Posterior cingulate gyrus (tissue), 11 donors: ENCODE results near the gene FRMPD3.
"Not testable (repeated sequence)": the region's sequence is repeated elsewhere in the genome, so short reads cannot be mapped to it uniquely, and the experiment has no call there.

ENCODE experiments used
- DNase-seq, 10 donors: peaks; one replicate each; pipeline versions ENCODE4 v3.0.0 to v3.0.0-alpha.2; 2020 to 2021; ENCODE audit warnings: mixed read lengths in 3 of 10
- intact Hi-C: fragments of 100-400 bp; cut with DNase I; formaldehyde crosslinking; loops from one replicate; pipeline ENCODE4 v1.15.1; 2023

FRMPD3 gene

DNA sequence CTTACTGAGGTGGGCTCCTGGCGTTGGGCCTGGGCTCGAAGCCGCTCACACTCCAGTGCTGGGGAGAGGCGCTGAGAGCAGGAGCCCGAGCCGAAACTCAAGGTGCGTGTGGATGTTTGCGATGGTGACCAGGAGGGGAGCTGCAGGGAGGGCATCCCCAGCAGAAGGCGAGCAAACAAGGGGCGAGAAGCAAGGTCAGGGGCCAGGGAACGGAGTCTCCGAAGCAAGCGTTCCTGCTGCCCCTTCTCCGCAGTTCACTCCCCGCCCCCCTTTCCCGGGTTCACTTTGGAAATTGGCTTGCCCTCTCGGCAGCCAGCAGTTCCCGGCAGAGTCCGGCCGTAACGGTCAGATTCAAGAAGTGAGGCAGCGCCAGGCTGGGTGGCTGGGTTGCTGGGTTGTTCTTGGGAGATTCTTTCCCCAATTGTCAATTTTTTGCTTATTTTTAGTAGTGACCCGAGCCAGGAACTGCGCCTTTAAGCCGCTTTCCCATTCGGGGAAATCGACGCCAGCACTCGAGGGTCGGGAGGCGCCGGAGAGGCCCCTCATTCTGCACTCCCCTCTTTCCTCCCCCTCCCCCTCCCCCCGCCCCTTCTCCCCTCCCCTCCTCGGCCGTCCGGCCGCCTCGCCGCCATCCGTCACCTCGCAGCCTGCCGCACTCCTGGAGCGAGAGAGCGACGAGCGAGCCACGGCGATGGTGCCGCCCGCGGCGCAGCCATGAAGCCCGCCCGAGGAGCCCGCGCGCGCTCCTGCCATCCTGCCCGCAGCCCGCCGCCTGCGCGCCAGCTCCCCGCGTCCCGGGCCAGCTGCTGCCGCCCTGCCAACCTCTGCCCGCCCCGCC is at the start of gene FRMPD3:
Gene FRMPD3, plus strand, starts transcription at position 655 of the 838 bp plus-strand sequence. CDS start 76,937 bp downstream, outside the sequence.
- peak in 4 of 10 donors; percentile 8 to 88 (median 24) for DNase-seq
- intact Hi-C loops: no loop called here

DNA sequence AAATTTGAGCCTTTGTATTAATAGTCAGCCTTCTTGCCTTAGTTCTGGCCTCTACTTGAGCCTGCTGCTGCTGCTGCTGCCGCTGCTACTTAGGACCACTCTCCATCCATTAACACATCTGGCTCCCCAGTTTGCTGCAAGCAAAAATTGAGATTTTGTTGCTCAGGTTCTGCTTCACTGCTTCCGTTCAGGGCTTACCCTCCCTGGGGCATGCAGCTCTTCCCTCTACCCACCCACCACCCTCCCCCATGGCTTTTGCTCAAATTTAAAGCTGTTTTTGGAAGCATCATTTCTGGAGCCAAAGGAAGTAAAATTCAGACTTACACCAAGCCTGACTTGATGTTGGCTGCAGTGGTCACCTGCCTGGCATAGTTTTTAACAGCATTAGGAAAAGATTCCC is 28.9 kb upstream of the FRMPD3 start:
- intact Hi-C loops: no loop called here
- DNase-seq: no peak

DNA sequence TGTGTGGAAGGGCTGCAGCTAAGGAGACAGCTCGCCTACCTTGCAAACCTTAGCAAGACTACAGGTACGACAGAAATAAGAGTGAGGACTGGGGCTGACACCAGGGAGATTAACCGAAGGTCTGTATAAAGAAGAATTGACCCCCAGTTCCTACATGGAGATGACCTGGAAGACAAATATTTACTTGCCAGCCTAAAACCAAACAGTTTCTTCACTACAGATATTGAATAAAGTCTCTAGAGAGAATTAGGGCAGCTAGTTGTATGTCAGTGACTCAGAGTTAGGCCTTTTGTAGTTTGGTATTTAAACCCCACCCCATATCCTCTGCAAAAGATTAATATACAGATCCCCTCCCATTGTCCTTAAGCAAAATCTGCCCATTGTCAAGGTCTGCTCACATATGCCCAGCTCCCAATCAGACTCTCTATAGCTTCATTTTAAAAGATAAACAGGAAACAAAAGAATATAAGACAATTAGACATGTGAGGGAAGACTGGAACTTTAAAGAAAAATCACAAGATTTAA is 28.1 kb upstream of the FRMPD3 start:
- no peak for DNase-seq
- intact Hi-C loops: no loop called here

DNA sequence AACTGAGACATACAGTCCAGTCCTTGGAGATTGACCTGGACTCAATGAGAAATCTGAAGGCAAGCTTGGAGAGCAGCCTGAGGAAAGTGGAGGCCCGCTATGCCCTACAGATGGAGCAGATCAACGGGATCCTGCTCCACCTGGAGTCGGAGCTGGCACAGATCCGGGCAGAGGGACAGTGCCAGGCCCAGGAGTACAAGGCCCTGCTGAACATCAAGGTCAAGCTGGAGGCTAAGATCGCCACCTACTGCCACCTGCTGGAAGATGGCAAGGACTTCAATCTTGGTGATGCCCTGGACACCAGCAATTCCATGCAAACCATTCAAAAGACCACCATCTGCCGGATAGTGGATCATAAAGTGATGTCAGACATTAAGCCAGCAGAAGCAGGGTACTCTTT is 20.4 kb upstream of the FRMPD3 start:
- peak in 1 of 10 donors; percentile 75 for DNase-seq
- intact Hi-C loops: no loop called here

DNA sequence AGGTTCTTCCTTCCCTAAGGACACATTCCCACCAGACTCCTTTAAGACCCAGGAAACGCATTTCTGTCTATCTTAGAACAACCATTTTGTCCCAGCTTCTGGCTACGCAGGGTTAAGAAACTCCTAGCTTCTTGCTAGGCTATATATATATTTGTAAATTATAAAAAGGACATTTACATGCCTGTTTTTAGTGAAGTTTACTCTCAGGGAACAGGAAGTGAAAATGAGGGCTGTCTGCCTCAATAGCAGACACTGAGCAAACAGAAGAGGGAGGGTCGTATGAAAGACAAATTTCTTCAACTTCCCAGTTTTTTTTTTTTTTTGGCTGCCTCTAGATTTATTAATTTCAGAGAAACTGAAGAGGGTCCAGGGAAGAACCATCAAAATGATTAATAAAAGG is 9.3 kb upstream of the FRMPD3 start:
- intact Hi-C loops: no loop called here
- no peak for DNase-seq

DNA sequence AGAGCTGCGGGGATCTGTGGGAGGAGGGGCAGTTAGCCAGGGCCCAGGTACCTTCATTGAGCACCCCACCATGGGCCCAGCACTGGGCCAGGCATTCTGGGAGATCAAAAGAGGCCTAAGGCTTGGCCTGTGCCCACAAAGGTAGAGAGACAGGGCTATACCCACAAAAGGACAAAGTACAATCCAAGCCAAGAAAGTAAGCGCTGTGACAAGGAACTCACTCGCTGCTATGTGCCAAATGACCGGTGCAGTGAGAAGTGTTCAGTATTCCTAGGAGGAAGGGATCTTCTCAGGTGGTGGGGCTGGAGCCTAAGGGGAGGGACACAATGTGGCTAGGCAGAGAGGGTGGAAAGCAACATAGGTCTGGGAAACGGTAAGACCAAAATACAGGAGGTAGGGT is 8.8 kb upstream of the FRMPD3 start:
- intact Hi-C loops: no loop called here
- DNase-seq: no peak

DNA sequence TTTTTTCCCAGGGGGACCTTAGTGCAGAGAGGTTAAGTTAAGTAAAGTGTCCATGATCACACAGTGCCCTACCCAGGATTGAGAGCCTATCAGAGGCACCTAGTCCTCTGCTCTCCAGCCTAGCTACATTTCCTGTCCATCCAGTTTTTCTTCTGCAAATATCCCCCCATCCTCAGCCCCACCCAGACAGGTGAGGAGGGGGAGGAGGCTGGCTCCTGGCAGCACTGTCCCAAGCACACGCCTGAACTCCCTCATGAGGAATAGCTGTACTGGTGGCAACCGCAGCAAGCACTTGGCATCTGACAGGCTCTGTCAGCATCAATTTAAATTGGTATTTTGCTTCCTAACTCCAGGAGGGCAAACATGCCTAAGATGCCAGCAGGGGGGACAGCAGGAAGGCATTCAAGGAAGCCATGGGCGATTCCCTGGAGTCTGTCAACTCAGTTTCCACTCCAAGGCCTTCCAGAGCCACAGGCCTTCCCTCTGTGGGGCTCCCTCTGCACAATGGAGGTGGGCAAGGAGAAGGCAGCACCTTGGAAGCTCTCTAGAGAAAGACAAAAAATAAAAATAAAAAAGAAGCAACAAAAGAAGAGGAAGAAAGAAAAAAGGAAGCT is 6.4 kb upstream of the FRMPD3 start:
- DNase-seq: no peak
- intact Hi-C loops: no loop called here

DNA sequence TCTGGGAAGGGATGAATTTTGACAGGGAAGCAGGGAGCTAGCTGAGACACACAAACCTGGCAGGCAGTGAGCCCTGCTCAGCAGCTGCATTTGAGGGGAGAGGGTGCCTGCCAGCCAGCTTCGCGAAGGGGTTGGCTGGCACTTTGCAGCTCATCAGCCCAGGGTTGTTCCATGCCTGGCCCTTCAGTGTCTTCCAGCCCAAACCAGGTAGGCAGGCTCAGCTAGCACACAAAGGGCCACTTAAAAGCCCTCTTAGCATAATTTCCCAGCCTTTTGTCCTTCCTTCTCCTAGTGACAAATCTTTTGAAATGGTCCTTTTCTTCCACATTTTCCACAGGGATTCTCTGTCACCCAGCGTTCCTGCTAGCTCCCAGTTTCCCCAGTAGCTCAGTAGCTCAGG is 4.3 kb upstream of the FRMPD3 start:
- intact Hi-C loops: no loop called here
- no peak for DNase-seq

DNA sequence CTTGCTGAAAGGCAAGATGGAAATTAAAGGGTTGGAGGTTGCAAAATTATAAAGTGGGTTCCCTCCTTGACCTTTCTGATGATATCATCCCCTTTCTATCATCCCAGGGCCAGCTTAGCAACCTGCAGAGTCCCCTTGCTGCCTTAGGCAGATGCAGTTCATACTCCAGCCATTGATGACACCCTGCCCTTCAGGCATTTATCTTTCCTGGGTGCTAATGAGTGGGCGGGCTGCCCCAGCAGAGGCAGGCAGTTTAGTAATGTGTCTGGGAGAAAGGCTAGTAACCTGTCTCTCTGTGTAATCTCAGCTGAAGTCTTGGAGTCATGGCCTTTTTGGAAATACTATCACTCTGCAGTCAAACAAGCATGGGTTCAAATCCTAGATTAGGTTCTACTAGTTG is 3.8 kb upstream of the FRMPD3 start:
- DNase-seq: no peak
- intact Hi-C loops: no loop called here

DNA sequence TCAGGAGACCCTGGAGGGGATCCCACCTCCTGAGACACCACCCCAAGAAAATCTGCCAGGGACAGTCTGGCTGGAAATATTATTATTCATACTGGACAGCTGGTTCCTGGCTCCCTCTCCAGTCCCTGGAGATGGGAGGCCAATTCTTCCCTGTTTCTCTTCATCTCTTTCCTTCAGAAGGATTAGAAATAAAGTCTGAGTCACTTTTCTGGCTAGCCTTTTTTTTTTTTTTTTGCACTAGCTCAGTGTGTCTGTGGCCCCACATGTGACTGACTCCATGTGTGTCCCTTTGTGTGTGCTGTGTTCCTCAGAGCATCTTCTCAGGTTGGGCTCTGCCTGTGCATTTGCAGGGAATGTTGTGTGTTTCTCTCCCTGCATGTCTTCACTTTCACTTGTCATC is 1.8 kb upstream of the FRMPD3 start:
- intact Hi-C loops: no loop called here
- DNase-seq: no peak

DNA sequence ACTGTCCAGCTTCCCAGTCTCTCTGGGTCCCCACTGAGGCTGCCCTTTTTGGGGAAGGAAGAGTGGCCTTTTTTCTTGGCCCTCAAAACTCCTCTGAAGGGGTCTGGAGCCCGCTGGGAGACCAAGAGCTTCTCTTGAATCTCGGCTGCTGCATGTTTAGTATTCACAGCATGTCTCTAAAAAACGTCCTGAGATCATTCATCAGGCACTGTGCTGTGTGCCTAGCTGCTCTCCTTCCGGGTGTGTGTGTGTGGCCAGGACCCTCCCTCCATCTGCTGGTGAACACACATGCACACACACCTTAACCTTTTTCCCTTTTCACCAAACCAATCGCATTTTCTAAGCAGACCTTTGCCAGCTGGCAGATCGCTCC is 841 bp upstream of the FRMPD3 start:
- DNase-seq: no peak
- intact Hi-C loops: no loop called here

DNA sequence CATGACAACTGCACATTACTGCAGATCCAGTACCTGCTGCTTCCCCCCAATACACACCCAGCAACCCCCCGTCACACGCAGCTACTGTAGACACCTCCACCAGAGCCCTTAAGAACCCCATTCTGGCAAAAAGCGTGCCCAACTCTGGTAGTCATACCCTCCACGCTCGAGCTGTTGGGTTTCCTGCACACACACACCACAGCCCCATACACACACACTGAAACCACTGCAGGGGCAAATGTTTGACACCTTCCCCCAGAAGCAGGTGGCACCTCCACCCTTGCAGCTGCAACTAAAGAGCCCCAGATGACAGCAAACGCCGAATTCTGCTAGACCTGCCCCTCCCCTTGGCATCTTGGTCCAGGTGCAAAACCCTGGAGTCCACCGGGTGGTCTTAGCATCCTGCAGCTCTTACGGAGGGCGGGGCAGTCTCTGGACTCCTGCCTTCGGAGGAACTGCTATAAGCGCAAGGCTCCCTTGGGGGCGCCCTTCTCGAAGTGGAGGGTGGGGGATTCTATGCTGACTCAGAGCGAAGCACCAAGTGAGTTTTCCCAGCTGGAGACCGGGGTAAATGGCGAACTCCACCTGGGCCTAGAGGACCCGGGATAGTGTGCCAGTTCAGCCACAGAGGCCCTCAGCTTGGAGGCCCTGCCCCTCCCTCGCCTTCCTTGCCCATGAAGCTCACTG is 1.5 kb downstream of the FRMPD3 start:
- DNase-seq: peak in 4 of 10 donors; percentile 8 to 91 (median 60)
- intact Hi-C loops: no loop called here

DNA sequence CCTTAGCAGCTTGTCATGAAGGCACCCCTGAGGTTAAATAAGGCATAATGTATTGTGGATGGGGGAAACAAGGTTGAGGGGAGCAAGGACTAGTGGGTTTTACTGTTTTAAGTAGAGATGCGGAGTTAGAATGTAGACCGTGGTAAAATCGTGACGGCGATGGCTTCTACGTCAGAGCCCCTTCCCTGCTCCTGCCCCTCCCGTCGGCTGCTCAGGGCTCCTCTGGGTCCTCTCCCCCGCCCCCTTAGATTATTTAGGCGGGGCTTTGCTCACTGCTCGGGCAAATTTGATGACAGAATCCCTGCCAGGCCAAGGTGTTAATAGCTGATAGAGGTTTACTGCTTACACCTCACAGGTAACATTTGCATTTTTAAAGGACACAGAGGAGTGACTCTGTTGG is 2.3 kb downstream of the FRMPD3 start:
- intact Hi-C loops: no loop called here
- no peak for DNase-seq

DNA sequence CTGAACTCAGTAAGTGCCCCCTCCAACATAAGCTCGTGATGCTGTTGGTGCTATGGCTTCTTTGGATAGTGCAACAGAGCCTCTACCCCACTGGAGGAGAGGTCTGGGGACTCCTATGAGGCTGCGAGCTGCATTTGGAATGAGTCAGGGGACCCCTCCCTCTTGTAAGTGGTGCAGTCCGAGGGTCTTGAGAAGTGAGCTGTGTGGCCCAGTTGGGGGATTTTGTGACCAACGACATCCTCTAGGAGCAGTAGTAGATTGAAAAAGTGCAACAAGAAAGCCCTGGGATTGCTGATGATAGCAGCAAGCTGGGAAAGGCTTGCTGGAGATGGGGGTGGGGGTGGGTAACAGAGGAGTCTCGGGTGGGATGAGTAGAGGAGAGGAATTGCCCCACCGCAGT is 3.1 kb downstream of the FRMPD3 start:
- DNase-seq: no peak
- intact Hi-C loops: no loop called here

DNA sequence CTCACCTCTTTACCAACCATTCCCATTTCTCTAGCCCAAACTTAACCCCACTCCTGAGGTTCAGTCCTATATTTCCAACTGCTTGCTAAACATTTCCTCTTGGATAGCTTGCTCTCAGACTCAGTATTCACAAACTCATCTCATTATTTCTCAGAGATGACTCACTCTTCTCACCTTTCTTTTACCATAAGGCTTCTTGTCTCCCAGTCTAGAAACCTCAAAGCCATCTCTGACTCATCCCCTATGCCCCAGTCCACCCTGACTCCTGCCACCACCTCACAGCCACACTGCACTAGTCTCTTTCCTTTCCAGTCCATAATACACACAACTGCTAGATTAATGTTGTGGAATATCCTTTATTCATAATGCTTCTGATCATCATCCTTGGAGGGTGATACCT is 4.8 kb downstream of the FRMPD3 start:
- intact Hi-C loops: no loop called here
- no peak for DNase-seq

DNA sequence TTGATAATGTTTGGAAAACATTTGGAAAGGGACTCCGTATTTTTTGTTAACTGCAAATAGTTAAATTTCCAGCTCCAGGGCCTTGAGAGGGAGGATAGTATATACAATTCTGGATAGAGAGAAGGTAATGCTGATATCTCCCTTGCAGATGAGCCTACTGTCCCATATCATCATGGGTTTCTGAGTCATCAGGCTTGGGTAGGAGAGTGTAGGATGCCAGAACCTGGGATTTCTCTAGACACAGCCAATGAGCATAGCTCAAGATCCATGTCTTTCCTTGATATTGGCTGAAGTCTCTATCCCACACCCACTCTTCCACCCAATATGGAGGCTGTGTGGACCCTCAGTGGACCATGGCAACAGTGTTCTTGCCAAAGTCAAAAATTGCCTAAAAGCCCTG is 7.8 kb downstream of the FRMPD3 start:
- intact Hi-C loops: no loop called here
- DNase-seq: no peak

DNA sequence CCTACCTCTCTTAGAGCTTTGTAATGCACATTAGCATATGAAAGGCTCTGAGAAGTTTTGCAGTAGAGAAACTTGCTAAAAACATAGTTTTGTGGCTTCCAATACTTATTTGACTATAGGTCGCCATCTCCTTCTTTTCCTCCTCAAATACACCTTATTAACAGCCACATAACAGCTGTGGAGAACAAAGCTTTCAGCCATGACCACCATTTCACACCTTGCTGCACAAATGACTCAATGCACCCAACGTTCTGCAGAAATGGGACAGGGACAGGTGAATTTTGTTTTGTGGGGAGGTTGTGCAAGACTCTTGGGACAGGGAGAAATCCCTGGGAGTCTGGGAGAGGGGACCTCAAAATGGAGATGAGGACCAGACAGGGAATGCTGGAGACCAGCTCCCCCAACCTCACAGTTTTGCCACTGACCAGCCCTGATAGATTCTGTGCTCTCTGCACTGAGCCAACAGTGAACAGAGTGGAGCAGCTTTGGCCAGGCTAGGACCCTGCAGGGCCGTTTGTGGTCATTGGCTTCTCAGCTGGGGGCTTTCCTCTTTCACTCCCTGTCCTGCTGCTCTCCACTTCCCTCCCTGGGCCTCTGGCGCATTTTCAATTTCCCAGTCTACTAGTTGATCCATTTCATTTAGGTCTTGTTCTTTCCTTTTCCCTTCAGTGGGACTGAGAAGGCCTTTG is 16.6 kb downstream of the FRMPD3 start:
- DNase-seq: no peak
- intact Hi-C loops: no loop called here

DNA sequence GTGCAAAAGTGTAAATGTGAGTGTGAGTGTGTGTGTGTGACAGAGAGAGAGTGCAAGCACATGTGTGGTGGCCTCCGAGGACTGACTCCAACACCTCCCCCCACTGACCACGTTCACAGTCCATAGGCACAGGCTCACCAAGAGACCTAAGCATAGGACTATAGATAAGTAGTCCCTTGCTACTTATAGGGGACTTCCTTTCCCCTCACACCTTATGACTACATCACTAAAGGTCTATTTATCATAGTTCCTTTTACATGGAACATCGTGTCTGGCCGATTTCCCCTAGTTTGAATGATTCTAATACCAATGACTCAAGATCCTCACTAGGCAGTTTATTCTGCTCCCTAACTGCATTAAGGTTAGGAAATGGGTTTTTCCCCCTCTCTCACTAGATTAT is 17.8 kb downstream of the FRMPD3 start:
- DNase-seq: no peak
- intact Hi-C loops: no loop called here

DNA sequence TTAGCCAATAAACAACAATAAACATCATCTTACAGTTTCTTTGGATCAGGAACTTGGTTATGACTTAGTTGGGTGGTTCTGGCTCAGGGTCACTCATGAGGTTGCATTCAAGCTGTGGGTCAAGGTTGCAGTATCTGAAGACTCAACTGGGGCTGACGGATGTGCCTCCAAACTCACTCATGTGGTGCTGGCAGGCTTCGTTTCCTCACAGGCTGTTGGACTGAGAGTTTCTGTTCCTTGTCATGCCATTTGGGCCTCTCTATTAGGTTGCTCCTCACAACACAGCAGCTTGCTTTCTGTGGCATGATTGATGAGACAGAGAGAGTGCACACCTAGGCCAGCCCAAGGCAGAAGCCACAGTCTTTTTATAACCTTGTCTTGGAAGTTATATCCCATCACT is 20.7 kb downstream of the FRMPD3 start:
- intact Hi-C loops: no loop called here
- DNase-seq: no peak

DNA sequence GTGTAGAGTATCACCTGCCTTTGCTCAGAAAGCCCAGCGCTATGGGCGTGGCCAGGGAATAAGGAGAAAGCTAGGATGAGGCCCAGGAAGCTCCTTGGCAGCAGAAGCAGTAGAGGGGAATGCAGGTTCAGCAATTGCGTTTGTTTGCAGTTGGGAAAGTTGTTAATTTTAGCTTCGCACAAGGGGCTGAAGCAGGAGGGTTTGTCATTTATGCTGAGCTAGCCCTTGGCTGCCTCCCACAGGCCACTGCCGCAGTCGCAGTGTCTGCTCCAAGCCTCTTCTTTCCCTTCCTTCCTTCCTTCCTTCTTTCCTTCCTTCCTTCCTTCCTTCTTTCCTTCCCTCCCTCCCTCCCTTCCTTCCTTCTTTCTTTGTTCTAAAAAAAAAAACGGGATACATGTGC is 21.5 kb downstream of the FRMPD3 start:
- intact Hi-C loops: no loop called here

DNA sequence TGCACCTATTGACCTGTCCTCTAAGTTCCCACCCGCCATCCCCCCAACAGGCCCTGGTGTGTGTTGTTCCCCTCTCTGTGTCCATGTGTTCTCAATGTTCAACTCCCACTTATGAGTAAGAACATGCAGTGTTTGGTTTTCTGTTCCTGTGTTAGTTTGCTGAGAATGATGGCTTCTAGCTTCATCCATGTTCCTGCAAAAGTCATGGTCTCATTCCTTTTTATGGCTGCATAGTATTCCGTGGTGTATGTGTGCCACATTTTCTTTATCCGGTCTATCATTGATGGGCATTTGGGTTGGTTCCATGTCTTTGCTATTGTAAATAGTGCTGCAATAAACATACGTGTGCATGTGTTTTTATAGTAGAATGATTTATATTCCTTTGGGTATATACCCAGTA is 22.0 kb downstream of the FRMPD3 start:
- intact Hi-C loops, DNase-seq: not testable (repeated sequence)

More for the DNA sequence above, 21.5 kb downstream of the FRMPD3 start:
- DNase-seq: no peak
